HG03103 (cell line): ENCODE results near the gene KRT76.
"Not testable (repeated sequence)": the region's sequence is repeated elsewhere in the genome, so short reads cannot be mapped to it uniquely, and the experiment has no call there.

ENCODE experiments used
- ATAC-seq: cut with Tn5 transposase; IDR thresholded peaks from one replicate; pipeline ENCODE4 v1.9.1; 2021; ENCODE audit warnings: low read depth; ENCODE audit not compliant: unreplicated experiment

Gene KRT76

DNA sequence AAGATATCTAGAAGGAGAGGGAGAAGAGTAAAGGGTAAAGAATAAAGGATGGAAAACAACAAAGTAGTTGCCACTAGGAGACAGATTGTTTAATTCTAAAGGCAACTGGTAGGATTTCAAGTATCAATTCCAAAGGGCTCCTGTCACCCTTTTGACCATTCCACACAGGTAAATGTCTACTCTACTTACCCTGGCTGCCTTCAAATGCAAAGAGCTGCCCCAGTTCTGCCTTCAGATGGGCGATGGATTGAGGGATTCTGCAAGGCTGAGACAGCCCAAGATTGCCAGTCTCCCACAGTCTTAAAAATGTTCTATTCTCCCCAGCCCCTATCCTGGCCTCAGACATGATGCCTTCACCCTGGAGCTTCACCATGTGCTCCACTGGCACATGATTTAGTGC is 11.4 kb downstream of the KRT76 start:
- no peak for ATAC-seq

GRCh38 chr12:52763991-52764390 is 13.2 kb downstream of the KRT76 start:
- ATAC-seq, result no peak

DNA sequence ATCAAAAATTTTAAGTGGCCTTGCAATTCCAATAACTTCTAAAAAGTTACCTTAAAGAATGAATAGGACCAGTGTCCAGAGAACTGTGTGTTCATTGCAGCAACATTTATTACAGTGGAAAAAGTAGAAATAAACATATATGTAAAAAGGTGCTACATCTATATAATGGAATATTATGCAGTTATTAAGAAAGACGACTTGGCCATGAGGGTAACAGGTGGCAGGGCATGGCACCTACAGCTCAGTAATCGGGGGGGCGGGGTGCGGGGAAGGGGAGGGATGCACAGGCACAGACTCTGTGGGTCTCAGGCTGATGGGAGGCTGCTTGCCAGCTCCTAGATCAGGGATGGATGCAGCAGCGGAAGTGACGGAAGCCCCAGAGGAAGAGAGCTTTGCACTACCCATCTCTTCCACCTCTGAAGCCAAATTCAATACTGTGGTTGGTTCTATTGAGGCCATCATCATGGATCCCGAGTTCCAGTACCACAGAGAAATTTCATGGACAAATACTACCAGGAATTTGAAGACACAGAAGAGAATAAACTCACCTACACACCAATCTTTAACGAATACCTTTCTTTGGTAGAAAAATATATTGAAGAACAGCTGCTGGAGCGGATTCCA is 14.0 kb downstream of the KRT76 start:
- ATAC-seq, result no peak

DNA sequence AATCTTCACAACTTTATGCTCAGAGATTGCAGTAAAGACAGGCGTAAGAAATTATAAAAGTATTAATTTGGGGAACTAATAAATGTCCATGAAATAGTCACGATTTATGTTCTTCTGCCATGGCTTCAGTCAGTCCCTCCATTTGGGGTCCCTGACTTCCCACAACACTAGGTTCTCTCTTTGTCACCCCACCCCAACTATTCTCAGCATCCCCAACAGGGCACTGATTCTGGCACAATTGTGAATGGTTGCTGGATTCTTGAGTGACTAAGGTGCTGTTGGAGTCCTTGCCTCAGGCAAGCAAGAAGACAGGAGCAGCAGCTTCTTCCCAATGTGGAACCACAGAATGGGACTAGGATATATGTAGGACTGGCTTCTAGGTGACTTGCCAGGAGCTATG is 15.3 kb downstream of the KRT76 start:
- ATAC-seq, result no peak

DNA sequence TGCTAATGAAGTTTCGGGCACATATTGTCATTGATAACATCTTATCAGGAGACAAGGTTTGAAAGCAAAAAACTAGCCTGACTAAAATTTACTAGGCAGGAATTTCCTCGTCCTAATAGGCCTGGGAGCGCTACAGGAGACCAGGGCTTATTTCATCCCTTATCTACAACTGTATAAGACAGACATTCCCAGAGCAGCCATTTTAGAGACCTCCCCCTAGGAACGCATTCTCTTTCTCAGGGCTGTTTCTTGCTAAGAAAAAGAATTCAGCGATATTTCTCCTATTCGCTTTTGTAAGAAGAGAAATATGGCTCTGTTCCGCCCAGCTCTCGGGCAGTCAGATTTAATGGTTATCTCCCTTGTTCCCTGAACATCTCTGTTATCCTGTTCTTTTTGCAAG is 15.9 kb downstream of the KRT76 start:
- not testable (repeated sequence) for ATAC-seq

DNA sequence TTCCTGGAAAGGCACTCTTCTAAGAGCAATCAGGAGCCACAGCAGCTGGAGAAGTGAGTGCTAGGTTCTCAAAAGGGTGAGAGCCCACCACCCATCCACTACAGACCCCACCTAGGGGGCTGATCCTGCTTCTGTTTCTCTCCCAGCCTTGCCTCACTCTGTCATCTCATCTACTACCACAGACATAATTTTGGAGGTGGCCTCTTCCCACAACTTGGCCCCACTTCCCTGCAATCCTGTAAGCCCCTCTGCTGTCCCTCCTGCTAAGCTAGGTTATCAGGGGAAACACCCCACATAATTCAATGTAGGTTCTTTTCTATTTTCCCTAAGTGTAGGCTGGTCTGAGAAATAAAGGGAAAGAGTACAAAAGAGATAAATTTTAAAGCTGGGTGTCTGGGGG is 16.5 kb downstream of the KRT76 start:
- ATAC-seq, result no peak

- no peak for ATAC-seq
Observed at GRCh38 chr12:52759695-52760094, 17.4 kb downstream of the KRT76 start.

DNA sequence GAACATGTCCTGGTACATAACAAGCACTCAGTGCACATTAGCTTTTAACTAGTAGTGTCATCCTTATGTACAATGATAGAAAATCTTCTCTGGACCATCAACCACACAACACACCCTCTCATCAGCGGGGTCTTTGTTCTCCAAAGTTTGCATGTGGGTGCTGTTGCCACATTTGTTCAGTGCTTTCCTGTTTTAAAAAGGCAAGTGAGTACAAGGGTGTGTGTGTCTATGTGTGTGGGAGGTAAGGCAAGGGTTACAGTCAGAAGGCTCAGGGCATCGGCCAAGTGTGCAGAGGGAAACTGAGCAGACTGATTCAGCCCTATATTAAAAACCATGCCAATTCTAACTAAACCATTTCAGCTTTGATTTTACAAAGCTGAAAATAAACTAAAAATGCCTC is 17.9 kb downstream of the KRT76 start:
- no peak for ATAC-seq

DNA sequence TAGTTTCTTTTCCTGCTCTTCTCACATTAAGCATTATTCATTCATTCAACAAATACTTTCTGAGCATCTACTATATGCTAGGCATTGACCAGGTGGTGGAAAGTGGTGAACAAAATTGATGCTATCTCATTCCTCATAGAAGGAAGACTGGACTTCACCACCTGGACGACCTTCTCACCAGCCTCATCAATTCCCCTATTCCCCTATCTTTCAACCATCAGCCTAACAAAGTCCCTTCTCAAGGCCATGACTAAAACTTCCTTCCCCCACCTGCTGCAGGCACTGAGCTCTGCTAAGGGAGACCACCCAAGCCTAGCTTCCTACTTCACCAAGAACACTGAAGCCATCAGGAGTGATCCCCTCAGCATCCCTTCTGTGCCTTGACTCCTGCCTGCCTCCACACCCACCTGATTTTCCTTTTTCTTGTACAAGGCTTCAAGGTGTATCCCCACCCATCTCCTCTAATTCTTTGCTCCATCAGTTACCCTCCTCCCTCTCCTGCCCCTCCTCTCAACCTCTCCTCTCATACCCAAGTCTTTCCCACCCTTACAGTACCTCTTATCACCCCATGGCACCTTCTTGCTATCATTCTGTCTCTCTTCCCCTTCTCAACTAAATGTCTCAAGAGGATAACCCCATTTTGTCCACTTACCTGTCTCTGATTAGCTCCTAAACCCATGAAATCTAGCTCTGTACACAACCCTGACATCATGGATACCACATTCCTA is 19.5 kb downstream of the KRT76 start:
- ATAC-seq, result no peak

DNA sequence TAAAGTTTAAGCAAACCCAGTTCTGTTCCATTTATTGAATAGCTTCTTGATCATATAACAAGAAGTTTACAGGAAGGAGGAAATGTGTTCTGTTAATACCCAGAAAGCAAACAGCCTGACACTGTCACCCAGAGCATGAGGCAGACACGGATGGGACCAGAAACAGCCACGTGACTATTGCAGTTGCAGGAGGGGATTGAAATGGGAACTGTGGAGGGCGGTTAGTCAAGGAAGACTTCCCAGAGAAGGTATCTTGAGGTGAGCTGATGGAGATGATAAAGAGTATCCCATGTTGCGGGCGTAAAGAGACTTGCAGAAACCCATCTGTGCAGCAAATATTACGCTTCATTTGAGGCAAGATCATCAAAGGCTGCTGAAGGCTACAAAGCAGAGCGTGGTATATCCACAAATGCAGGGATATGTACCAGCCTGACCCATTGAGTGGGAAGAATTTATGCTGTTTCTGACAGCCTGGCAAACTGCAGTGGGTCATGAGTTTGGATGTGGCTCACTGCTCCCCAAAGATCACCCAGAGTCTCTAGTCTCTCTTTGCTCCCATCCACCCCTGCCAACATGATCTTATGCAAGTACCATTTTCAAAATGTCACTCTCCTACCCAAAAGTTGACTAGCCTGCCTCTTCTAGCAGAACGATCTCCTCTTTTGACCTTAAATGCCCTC is 20.7 kb downstream of the KRT76 start:
- no peak for ATAC-seq

- ATAC-seq, result no peak
Observed at GRCh38 chr12:52755533-52755932, 21.6 kb downstream of the KRT76 start.

- no peak for ATAC-seq
Observed at GRCh38 chr12:52754135-52754534, 23.0 kb downstream of the KRT76 start.

DNA sequence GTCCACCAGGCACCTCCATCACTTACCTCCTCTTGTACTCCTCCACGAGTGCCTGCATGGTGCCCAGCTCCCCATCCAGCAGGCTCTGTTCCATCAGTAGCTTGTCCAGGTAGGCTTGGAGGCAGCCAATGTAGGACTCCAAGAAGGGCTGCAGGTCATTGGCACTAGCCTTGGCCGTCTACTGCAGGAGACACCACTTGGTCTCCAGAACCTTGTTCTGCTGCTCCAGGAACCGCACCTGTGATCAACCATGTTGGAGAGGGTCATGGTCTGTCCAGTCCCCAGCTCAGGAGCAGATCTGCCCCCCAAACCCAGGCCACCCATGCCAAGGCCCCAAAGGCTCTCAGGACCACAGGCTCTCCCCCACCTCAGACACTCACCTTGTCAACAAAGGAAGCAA is 23.9 kb downstream of the KRT76 start:
- no peak for ATAC-seq

GRCh38 chr12:52752516-52752915 is 24.6 kb downstream of the KRT76 start:
- no peak for ATAC-seq

DNA sequence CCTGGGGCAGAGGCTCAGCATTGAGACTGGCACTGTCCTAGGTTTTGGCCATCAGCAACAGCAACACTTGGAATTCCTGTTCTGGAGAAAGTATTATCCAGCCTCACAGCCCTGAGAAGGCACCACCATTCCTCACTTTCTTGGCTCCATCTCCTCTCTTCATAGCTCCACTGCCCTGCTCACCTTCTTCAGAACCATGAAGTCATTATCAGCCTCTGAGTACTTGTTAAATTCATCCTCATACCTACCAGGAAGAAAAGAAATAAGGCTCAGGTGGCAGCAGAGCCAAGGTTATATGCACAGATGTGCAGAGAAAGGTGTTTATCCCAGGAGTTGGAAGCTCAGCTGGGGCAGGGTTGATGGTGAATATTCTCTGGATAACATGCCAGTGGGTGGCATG is 25.4 kb downstream of the KRT76 start:
- ATAC-seq, result no peak

- not testable (repeated sequence) for ATAC-seq
Observed at GRCh38 chr12:52750532-52750931, 26.6 kb downstream of the KRT76 start.

DNA sequence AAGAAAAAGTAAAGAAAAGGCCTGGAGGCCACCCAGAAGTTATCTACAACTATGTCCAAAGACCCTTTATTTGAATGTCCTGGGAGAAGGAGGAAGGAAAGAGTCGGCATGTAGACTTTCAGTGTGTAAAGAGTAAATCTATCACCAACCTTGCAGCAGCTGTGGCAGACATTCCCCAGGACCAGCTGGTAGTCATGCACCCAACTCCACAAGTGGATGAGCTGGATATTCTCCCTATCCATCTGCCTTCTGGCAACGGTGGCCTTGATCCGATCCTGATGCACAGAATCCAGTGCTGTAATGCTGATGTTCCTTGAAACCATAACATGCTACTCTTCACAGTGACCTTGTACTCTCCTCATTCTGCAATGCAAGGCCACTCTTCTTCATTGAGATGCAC is 27.3 kb downstream of the KRT76 start:
- no peak for ATAC-seq

DNA sequence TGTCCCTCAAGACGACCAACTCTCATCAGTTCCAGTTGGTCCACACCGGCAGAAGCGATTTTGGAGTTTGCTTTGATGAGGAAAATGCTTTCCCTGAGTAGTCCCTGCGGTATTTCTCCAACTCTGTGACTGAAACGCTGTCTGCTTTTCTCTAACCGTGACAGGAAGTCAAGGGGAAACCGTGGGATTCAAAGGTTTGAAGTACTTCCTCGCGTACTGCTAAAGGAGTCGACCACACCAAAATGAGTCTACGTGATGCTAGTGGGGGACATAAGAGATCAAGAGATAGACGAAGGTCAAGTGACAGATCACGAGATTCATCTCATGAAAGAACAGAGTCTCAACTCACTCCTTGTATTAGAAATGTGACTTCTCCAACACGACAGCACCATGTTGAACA is 28.6 kb downstream of the KRT76 start:
- ATAC-seq, result no peak

DNA sequence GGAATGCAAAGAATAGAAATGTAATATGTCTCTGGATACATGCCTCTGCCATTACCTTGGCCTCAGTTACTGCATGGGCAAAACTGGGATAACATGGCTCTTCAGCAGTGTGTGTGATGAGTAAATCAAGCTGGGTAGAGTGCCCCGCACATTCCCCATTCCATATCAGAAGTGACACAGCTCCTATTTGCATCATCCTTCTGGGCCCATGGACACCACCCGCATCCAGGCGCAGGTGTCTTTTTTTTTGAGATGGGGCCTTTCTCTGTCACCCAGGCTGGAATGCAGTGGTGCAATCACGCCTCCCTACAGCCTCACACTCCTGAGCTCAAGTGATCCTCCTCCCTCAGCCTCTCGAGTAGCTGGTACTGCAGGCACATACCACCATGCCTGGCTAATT is 31.6 kb downstream of the KRT76 start:
- ATAC-seq, result no peak

DNA sequence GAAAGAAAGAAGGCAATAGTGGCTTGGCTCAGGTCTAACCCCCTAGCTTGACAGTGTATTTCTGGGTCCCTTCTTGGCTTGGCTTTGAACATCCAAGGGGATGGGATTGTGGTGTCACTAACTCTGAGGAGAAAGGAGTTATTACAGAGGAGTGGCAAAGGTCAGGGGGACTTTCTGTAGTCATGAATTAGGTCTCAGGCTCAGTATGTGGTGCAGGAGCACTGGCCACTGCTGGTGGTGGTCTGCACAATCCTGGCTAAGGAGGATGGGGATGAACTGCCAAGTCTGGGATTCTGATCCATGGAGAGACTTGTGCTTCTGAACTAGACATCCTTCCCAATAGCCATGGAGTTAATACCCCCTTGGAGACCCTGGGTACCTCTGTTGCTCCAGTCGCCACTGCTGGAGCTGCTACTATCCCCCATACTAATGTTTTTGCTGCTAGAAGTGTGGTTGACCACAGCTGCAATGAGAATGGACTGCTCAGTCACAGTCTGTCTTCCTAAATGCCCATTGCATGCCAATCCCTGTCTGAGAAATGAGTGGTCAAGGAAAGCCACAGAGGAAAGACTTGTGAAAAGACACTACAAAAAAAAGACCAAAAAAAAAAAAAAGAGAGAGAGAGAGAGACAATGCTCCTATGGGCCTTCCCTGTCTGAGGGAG is 32.5 kb downstream of the KRT76 start:
- ATAC-seq, result no peak

DNA sequence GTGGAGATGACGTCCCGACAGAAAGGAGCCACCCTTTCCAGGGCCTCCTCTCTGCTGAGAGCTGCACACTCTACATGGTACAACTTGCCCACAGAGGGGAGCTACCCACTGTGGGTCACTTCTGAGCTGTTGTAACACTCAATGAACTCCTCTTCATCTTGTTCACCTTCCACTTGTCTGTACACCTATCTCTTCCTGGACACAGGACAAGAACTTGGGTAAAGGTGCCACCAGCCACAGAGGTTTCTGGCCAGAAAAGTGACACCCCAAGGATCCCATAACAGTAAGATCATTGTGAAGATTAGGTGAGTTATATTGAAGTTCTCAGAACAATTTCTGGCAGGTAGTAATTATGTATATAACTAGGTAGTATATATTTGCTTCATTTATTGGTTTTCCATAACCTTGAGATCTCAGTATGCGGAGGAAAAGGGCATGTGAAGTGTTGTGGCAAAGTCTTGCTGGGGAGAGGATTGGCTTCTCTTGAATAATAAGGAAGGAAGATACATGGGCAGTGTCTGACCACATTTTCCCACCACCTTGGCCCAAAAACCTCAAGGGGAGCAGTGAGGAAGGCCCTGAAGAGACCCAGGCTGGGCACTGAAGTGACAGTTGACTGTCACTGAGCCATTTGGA is 34.2 kb downstream of the KRT76 start:
- no peak for ATAC-seq
